ENCODE data around the gene TBXAS1.

The TBXAS1 gene

DNA sequence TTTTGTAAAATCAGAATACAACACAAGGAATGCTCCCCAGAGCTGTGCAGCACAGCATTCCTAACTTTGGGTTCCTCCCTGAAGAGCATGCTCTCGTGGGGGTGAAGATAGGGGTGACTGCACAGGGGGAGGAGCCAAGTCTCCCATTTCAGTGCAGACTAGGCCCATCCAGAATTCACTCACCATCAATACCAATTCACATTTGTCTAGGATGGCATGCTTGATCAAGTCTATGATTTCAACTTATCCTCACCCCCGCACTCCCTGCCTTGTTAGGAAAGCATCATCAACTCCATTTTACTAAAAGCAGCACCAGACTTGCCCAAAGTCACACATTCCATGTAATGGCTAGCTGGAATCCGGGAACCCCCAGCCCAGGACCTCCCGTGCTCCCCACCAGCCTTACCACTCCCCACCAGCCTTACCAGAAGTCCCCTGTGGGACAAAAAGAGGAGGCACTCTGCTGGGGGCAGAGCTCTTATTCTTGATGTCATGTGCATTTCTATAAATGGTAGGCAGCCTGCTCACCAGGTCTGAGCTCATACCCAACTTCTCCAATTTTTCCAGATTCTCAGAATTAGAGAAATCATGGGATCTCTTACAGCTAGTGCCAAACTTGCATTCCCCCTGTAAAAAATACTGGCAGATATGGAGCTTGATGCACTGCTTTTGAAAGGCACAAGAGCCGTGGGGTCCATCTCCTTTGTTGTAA lies 227.5 kb downstream of the TBXAS1 start:
- DNase-seq, result no peak
- Histone ChIP-seq H3K36me3 (replicated peaks; ENCODE audit: insufficient read depth, low read length) (no peaks in the 10 kb centered on the region), H4K20me1 (ENCODE audit: insufficient read depth, low read length) (no peaks in the 10 kb centered on the region), H3K27me3 (replicated peaks; ENCODE audit: insufficient read depth, low read length) (0 out of 2 replicates have a peak, but pooled peaks cover 6% of the 10 kb centered on the region), H2AFZ (ENCODE audit: low read length) (no peak overlapping the region), H3K9me2 (replicated peaks; ENCODE audit: insufficient read depth, low read length) (no peaks in the 10 kb centered on the region), H3K27ac (ENCODE audit: low read length) (no peak overlapping the region), H3K79me2 (ENCODE audit: low read length) (no peaks in the 10 kb centered on the region), H3K4me3 (ENCODE audit: low read length) (no peak overlapping the region), H3K4me2 (ENCODE audit: low read depth, low read length) (no peak overlapping the region), H3K9ac (ENCODE audit: low read length) (no peak overlapping the region), H3K9me3 (replicated peaks; ENCODE audit: insufficient read depth, low read length) (no peaks in the 10 kb centered on the region), H3F3A (ENCODE audit: insufficient read depth, low read length) (0 out of 2 replicates have a peak, but pooled peaks cover 11% of the 10 kb centered on the region), H3K4me1 (ENCODE audit: low read length) (peaks cover 16% of the 10 kb centered on the region)
- TF ChIP-seq EZH2phosphoT487 (IDR thresholded peaks at IDR 0.05; ENCODE audit: low read length) (no peak), EZH2 (optimal IDR thresholded peaks at IDR 0.05; ENCODE audit: low read depth, low read length) (no peak)
- TF ChIP-seq, protein P1, sequence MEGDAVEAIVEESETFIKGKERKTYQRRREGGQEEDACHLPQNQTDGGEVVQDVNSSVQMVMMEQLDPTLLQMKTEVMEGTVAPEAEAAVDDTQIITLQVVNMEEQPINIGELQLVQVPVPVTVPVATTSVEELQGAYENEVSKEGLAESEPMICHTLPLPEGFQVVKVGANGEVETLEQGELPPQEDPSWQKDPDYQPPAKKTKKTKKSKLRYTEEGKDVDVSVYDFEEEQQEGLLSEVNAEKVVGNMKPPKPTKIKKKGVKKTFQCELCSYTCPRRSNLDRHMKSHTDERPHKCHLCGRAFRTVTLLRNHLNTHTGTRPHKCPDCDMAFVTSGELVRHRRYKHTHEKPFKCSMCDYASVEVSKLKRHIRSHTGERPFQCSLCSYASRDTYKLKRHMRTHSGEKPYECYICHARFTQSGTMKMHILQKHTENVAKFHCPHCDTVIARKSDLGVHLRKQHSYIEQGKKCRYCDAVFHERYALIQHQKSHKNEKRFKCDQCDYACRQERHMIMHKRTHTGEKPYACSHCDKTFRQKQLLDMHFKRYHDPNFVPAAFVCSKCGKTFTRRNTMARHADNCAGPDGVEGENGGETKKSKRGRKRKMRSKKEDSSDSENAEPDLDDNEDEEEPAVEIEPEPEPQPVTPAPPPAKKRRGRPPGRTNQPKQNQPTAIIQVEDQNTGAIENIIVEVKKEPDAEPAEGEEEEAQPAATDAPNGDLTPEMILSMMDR (IDR thresholded peaks at IDR 0.05; ENCODE audit: low read length), result no peak

DNA sequence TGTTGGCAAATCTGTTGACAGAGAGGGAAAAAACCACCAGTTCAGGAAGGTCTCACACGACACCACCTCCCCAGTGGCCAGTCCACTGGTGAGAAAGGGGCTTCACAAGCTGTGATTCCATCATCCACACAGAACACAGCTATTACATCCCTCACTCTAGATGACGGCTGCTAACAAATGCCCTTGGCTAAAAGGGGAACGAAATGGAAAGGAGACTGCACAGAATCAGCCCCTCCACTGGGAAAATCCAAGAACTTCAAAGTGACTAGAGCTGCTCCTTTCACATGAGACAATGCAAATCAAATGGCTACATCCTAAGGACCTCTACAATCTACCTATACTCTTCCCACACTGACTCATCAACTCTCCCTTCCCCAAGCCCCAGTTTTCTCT lies 228.1 kb downstream of the TBXAS1 start:
- no peaks in the 10 kb centered on the region for H3K36me3 ChIP-seq (replicated peaks; ENCODE audit: insufficient read depth, low read length)
- no peak overlapping the region for H3K4me2 ChIP-seq (ENCODE audit: low read depth, low read length)
- TF ChIP-seq, protein P1 (IDR thresholded peaks at IDR 0.05; ENCODE audit: low read length), result no peak
- TF ChIP-seq EZH2 (optimal IDR thresholded peaks at IDR 0.05; ENCODE audit: low read depth, low read length) (no peak), EZH2phosphoT487 (IDR thresholded peaks at IDR 0.05; ENCODE audit: low read length) (no peak)

DNA sequence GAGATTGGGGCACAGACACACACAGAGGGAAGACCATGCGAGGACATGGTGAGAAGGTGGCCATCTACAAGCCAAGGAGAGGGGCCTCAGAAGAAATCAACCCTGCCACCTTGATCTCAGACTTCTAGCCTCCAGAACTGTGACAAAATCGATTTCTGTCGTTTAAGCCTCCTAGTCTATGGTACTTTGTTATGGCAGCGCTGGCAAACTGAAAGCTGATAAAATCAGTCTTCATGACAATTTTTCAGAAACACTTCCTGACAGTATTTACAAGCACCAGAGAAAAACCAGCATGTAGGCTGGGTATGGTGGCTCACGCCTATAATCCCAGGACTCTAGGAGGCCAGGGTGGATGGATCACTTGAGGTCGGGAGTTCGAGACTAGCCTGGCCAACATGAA lies 229.5 kb downstream of the TBXAS1 start:
- Histone ChIP-seq H3K9me3 (replicated peaks; ENCODE audit: insufficient read depth, low read length) (no peaks in the 10 kb centered on the region), H3K4me3 (ENCODE audit: low read length) (no peak overlapping the region), H3K79me2 (ENCODE audit: low read length) (no peaks in the 10 kb centered on the region), H3K4me1 (ENCODE audit: low read length) (peaks cover 14% of the 10 kb centered on the region), H3K27me3 (replicated peaks; ENCODE audit: insufficient read depth, low read length) (no peaks in the 10 kb centered on the region), H3K9ac (ENCODE audit: low read length) (no peak overlapping the region), H3F3A (ENCODE audit: insufficient read depth, low read length) (0 out of 2 replicates have a peak, but pooled peaks cover 10% of the 10 kb centered on the region), H3K27ac (ENCODE audit: low read length) (no peak overlapping the region), H2AFZ (ENCODE audit: low read length) (no peak overlapping the region), H3K9me2 (replicated peaks; ENCODE audit: insufficient read depth, low read length) (no peaks in the 10 kb centered on the region), H3K36me3 (replicated peaks; ENCODE audit: insufficient read depth, low read length) (no peaks in the 10 kb centered on the region), H3K4me2 (ENCODE audit: low read depth, low read length) (no peak overlapping the region), H4K20me1 (ENCODE audit: insufficient read depth, low read length) (no peaks in the 10 kb centered on the region)
- TF ChIP-seq EZH2 (optimal IDR thresholded peaks at IDR 0.05; ENCODE audit: low read depth, low read length), result no peak
- no peak for TF ChIP-seq EZH2phosphoT487 (IDR thresholded peaks at IDR 0.05; ENCODE audit: low read length)
- TF ChIP-seq, protein P1 (IDR thresholded peaks at IDR 0.05; ENCODE audit: low read length), result no peak
- no peak for DNase-seq

More for the DNA sequence above, 228.1 kb downstream of the TBXAS1 start:
- H3K4me3 ChIP-seq (ENCODE audit: low read length), result no peak overlapping the region
- DNase-seq, result no peak
- no peaks in the 10 kb centered on the region for H3K9me3 ChIP-seq (replicated peaks; ENCODE audit: insufficient read depth, low read length)
- no peak overlapping the region for H3K27ac ChIP-seq (ENCODE audit: low read length)
- H3K9ac ChIP-seq (ENCODE audit: low read length), result no peak overlapping the region
- H3F3A ChIP-seq (ENCODE audit: insufficient read depth, low read length), result 0 out of 2 replicates have a peak, but pooled peaks cover 11% of the 10 kb centered on the region
- H2AFZ ChIP-seq (ENCODE audit: low read length), result no peak overlapping the region
- no peaks in the 10 kb centered on the region for H4K20me1 ChIP-seq (ENCODE audit: insufficient read depth, low read length)
- H3K4me1 ChIP-seq (ENCODE audit: low read length), result peaks cover 16% of the 10 kb centered on the region
- H3K9me2 ChIP-seq (replicated peaks; ENCODE audit: insufficient read depth, low read length), result no peaks in the 10 kb centered on the region
- H3K79me2 ChIP-seq (ENCODE audit: low read length), result no peaks in the 10 kb centered on the region
- 0 out of 2 replicates have a peak, but pooled peaks cover under 1% of the 10 kb centered on the region for H3K27me3 ChIP-seq (replicated peaks; ENCODE audit: insufficient read depth, low read length)
